ENCODE data around the gene PRMT7. TPM values are rescaled to one million over a fixed set of nuclear protein-coding genes. Genes with fewer than 3 reads are reported as not detected.

Gene PRMT7
- polyA plus RNA-seq, 1 donor (not counting 4 experiments of a cell fraction or from before 2014, with no cell fraction given) = 27.4 TPM

DNA sequence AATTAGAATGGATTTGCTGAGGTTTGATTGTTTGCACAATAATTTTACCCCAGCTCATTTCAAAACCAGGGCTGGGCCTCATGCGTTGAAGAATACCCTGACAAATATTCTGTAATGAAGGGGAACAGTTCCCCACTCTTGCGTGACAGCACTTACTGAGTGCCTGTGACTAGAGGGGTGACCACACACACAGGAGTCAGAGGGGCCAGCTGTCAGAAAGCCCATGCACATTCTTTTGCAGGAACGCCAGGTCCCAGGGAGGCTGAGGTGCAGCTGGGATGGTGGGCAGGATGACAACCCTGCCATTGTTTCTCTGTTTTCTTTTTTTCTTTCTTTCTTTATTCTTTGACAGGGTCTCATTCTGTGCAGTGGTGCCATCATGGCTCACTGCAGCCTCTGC, 92.9 kb downstream of the PRMT7 start:
- H3K9me1 ChIP-seq (ENCODE audit: control insufficient read depth, extremely low read depth, insufficient read depth, low read length) = no peaks in the 10 kb centered on the region
- H3K79me2 ChIP-seq (ENCODE audit: control insufficient read depth, insufficient read depth, low read length) = no peaks in the 10 kb centered on the region
- H4K20me1 ChIP-seq (ENCODE audit: control insufficient read depth, extremely low read depth, insufficient read depth, low read length) = no peaks in the 10 kb centered on the region
- peaks cover 19% of the 10 kb centered on the region for H3K27me3 ChIP-seq (ENCODE audit: control insufficient read depth, extremely low read depth, insufficient read depth, low read length)
- no peaks in the 10 kb centered on the region for H3K9me3 ChIP-seq (ENCODE audit: control insufficient read depth, low read depth, low read length)
- no peak overlapping the region for H3K27ac ChIP-seq (ENCODE audit: control insufficient read depth, insufficient read depth, low read length)
- no peak for TF ChIP-seq EZH2 (IDR thresholded peaks at IDR 0.05; ENCODE audit: low read length)
- TF ChIP-seq, protein P1, sequence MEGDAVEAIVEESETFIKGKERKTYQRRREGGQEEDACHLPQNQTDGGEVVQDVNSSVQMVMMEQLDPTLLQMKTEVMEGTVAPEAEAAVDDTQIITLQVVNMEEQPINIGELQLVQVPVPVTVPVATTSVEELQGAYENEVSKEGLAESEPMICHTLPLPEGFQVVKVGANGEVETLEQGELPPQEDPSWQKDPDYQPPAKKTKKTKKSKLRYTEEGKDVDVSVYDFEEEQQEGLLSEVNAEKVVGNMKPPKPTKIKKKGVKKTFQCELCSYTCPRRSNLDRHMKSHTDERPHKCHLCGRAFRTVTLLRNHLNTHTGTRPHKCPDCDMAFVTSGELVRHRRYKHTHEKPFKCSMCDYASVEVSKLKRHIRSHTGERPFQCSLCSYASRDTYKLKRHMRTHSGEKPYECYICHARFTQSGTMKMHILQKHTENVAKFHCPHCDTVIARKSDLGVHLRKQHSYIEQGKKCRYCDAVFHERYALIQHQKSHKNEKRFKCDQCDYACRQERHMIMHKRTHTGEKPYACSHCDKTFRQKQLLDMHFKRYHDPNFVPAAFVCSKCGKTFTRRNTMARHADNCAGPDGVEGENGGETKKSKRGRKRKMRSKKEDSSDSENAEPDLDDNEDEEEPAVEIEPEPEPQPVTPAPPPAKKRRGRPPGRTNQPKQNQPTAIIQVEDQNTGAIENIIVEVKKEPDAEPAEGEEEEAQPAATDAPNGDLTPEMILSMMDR (optimal IDR thresholded peaks at IDR 0.05 in 1 of 3, IDR thresholded peaks at IDR 0.05 in 1 of 3, conservative IDR thresholded peaks at IDR 0.05 in 1 of 3; ENCODE audit: extremely low read depth in 1 of 3, insufficient read depth in 2 of 3, low read length in 3 of 3) = no peak
- DNase-seq (ENCODE audit: low read depth, low spot score) (no peak), FAIRE-seq (no peak)
- no peaks in the 10 kb centered on the region for H3K36me3 ChIP-seq (ENCODE audit: control insufficient read depth in 2 of 2, extremely low read depth in 1 of 2, insufficient read depth in 2 of 2, low read length in 2 of 2)
- H3K9ac ChIP-seq (ENCODE audit: control insufficient read depth, extremely low read depth, insufficient read depth, low read length) = no peak overlapping the region
- dilution Hi-C loops (cut with MboI; ENCODE audit: extremely low pct_ligation_motif_present, low sequenced_read_pairs) = no loop called here
- H3K4me2 ChIP-seq (ENCODE audit: control insufficient read depth, extremely low read depth, insufficient read depth, low read depth, low read length) = no peak overlapping the region
- H3K4me3 ChIP-seq (ENCODE audit: control insufficient read depth in 2 of 3, extremely low read depth in 1 of 3, insufficient read depth in 2 of 3, low read depth in 1 of 3, low read length in 3 of 3) = no peak overlapping the region
- H2AFZ ChIP-seq (ENCODE audit: control insufficient read depth, low read length) = no peak overlapping the region
- no peaks in the 10 kb centered on the region for H3K4me1 ChIP-seq (ENCODE audit: control insufficient read depth, extremely low read depth, insufficient read depth, low read length)

GRCh38 chr16:68404736-68405345, 94.0 kb downstream of the PRMT7 start:
- no peak overlapping the region for H2AFZ ChIP-seq (ENCODE audit: control insufficient read depth, low read length)
- no peaks in the 10 kb centered on the region for H3K79me2 ChIP-seq (ENCODE audit: control insufficient read depth, insufficient read depth, low read length)
- no peaks in the 10 kb centered on the region for H3K9me3 ChIP-seq (ENCODE audit: control insufficient read depth, low read depth, low read length)
- no peaks in the 10 kb centered on the region for H3K36me3 ChIP-seq (ENCODE audit: control insufficient read depth in 2 of 2, extremely low read depth in 1 of 2, insufficient read depth in 2 of 2, low read length in 2 of 2)
- dilution Hi-C loops (cut with MboI; ENCODE audit: extremely low pct_ligation_motif_present, low sequenced_read_pairs) = no loop called here
- H3K9ac ChIP-seq (ENCODE audit: control insufficient read depth, extremely low read depth, insufficient read depth, low read length) = no peak overlapping the region
- no peaks in the 10 kb centered on the region for H3K9me1 ChIP-seq (ENCODE audit: control insufficient read depth, extremely low read depth, insufficient read depth, low read length)
- H3K27ac ChIP-seq (ENCODE audit: control insufficient read depth, insufficient read depth, low read length) = no peak overlapping the region
- DNase-seq (ENCODE audit: low read depth, low spot score) (no peak), FAIRE-seq (no peak)
- H3K4me3 ChIP-seq (ENCODE audit: control insufficient read depth in 2 of 3, extremely low read depth in 1 of 3, insufficient read depth in 2 of 3, low read depth in 1 of 3, low read length in 3 of 3) = no peak overlapping the region
- no peak for TF ChIP-seq EZH2 (IDR thresholded peaks at IDR 0.05; ENCODE audit: low read length)
- TF ChIP-seq, protein P1 (optimal IDR thresholded peaks at IDR 0.05 in 1 of 3, IDR thresholded peaks at IDR 0.05 in 1 of 3, conservative IDR thresholded peaks at IDR 0.05 in 1 of 3; ENCODE audit: extremely low read depth in 1 of 3, insufficient read depth in 2 of 3, low read length in 3 of 3) = no peak
- no peak overlapping the region for H3K4me2 ChIP-seq (ENCODE audit: control insufficient read depth, extremely low read depth, insufficient read depth, low read depth, low read length)
- no peaks in the 10 kb centered on the region for H3K4me1 ChIP-seq (ENCODE audit: control insufficient read depth, extremely low read depth, insufficient read depth, low read length)
- no peaks in the 10 kb centered on the region for H4K20me1 ChIP-seq (ENCODE audit: control insufficient read depth, extremely low read depth, insufficient read depth, low read length)
- peaks cover 17% of the 10 kb centered on the region for H3K27me3 ChIP-seq (ENCODE audit: control insufficient read depth, extremely low read depth, insufficient read depth, low read length)

Measured in keratinocyte (primary cell).